HepG2 (cell line): ENCODE results near the gene IL24. TPM values are rescaled to one million over a fixed set of nuclear protein-coding genes. Genes with fewer than 3 reads are reported as not detected.

Experiments
- ATAC-seq: fragments of 200-7000 bp; cut with Tn5 transposase; 3 replicates; pipeline ENCODE4 v1.9.1; 2020; ENCODE audit warnings: mild to moderate bottlenecking, moderate library complexity
- BruUV-seq: library from RNA; stranded (reverse); fragments of 400-500 nt; replicated peaks from 2 replicates; lab custom pipeline; 2021; lab: Mats Ljungman, UMichigan
- CTCF ChIA-PET: fragments of 300-600 bp; formaldehyde crosslinking; extraction: SDS; loops from one replicate; lab custom pipeline; 2021; ENCODE audit warnings: low total read pairs, inconsistent platforms, low intra/inter-chr PET ratio; lab: Yijun Ruan, JAX
- POLR2A ChIA-PET: fragments of 350-600 bp; sonication (Branson Sonifier 250); formaldehyde crosslinking; loops from one replicate; lab custom pipeline; 2020; ENCODE audit warnings: antibody characterized with exemption, inconsistent platforms; lab: Yijun Ruan, JAX
- DNase-seq: peaks from one replicate; pipeline ENCODE4 v3.0.0-alpha.2; 2015; ENCODE audit warnings: low spot score
- FAIRE-seq: peaks from 3 replicates; lab custom pipeline; 2011; peaks lifted over from hg19 to GRCh38; lab: Jason Lieb, UNC
- H2AFZ ChIP-seq: one replicate; pipeline ENCODE4 v1.6.1; 2011; ENCODE audit warnings: low read length, inconsistent platforms
- H3K27ac ChIP-seq: fragments of 300-600 bp; 3 replicates; pipeline ENCODE4 v1.8.0; 2011; ENCODE audit warnings: mixed run types, mild to moderate bottlenecking, mixed read lengths, low read length, inconsistent platforms; ENCODE audit not compliant: insufficient read depth; ENCODE audit errors: extremely low read length
- H3K27me3 ChIP-seq, 2 experiments: fragments of 200-600 bp in 1 of 2; 2 replicates in 1 of 2; 3 replicates in 1 of 2; pipeline versions ENCODE4 v1.6.0 to v1.8.0; 2011; ENCODE audit warnings: low read length in 2 of 2, mild to moderate bottlenecking in 2 of 2, moderate library complexity in 2 of 2, inconsistent platforms in 1 of 2; ENCODE audit not compliant: insufficient read depth in 2 of 2, control insufficient read depth in 1 of 2
- H3K36me3 ChIP-seq, 2 experiments: fragments of 200-600 bp in 1 of 2; replicated peaks in 1 of 2; 2 replicates in 1 of 2; 3 replicates in 1 of 2; pipeline versions ENCODE4 v1.5.1 to v1.8.0; 2011; ENCODE audit warnings: low read length in 2 of 2, inconsistent platforms in 1 of 2; ENCODE audit not compliant: insufficient read depth in 2 of 2, control insufficient read depth in 1 of 2
- H3K4me1 ChIP-seq: 2 replicates; pipeline ENCODE4 v1.5.1; 2012; ENCODE audit warnings: low read length, inconsistent platforms; ENCODE audit not compliant: insufficient read depth
- H3K4me2 ChIP-seq: 2 replicates; pipeline ENCODE4 v1.6.0; 2011; ENCODE audit warnings: low read depth, low read length, inconsistent platforms
- H3K4me3 ChIP-seq, 3 experiments: fragments of 200-600 bp in 1 of 3; sonication (generic), shearing (Covaris generic) in 1 of 3; replicated peaks in 1 of 3; 2 replicates each; pipeline ENCODE4 v1.5.1; 2011 to 2016; ENCODE audit warnings: low read length in 3 of 3, inconsistent platforms in 2 of 3, low read depth in 2 of 3, mild to moderate bottlenecking in 2 of 3, control low read depth in 1 of 3, mixed read lengths in 1 of 3; ENCODE audit not compliant: insufficient read depth in 1 of 3
- H3K79me2 ChIP-seq: one replicate; pipeline ENCODE4 v1.6.1; 2011; ENCODE audit warnings: low read length, inconsistent platforms; ENCODE audit not compliant: insufficient read depth
- H3K9ac ChIP-seq: 2 replicates; pipeline ENCODE4 v1.6.0; 2011; ENCODE audit warnings: mild to moderate bottlenecking, low read depth, low read length, inconsistent platforms; ENCODE audit not compliant: insufficient read depth
- H3K9me3 ChIP-seq: 2 replicates; pipeline ENCODE4 v1.5.1; 2012; ENCODE audit warnings: mild to moderate bottlenecking, low read length
- H4K20me1 ChIP-seq: 2 replicates; pipeline ENCODE4 v1.6.0; 2011; ENCODE audit warnings: inconsistent platforms, mild to moderate bottlenecking, low read length, moderate library complexity; ENCODE audit not compliant: insufficient read depth
- FOXP1 ChIP-seq, 2 experiments: fragments of 450-650 bp in 1 of 2; IDR thresholded peaks; 2 replicates each; pipeline ENCODE4 v1.6.1; 2017 to 2018; ENCODE audit warnings: antibody characterized with exemption in 1 of 2
- KLF15 ChIP-seq: sonication (generic); formaldehyde crosslinking; IDR thresholded peaks from 2 replicates; pipeline ENCODE4 v1.8.1; 2023; ENCODE audit warnings: borderline replicate concordance, mild to moderate bottlenecking, inconsistent platforms, missing genetic modification reagents, mixed read lengths
- MYC ChIP-seq: sonication (generic); formaldehyde crosslinking; IDR thresholded peaks from 2 replicates; pipeline ENCODE4 v1.9.0; 2021; ENCODE audit warnings: missing genetic modification reagents, borderline replicate concordance
- SOX5 ChIP-seq: IDR thresholded peaks from 2 replicates; pipeline ENCODE4 v1.6.1; 2016; ENCODE audit warnings: borderline replicate concordance
- SYNCRIP ChIP-seq: fragments of 200-400 bp; formaldehyde crosslinking; IDR thresholded peaks from 2 replicates; pipeline ENCODE4 v1.6.1; 2018; ENCODE audit warnings: mild to moderate bottlenecking, low read depth, low read length; ENCODE audit not compliant: insufficient read depth
- THAP7 ChIP-seq: sonication (generic); formaldehyde crosslinking; IDR thresholded peaks from 2 replicates; pipeline ENCODE4 v1.8.1; 2023; ENCODE audit warnings: mild to moderate bottlenecking, missing genetic modification reagents
- U2AF1 ChIP-seq: fragments of 200-400 bp; formaldehyde crosslinking; optimal IDR thresholded peaks from 2 replicates; pipeline ENCODE3; 2017; ENCODE audit warnings: mild to moderate bottlenecking, low read depth, low read length
- ZBTB46 ChIP-seq: sonication (generic); formaldehyde crosslinking; IDR thresholded peaks from 2 replicates; pipeline ENCODE4 v1.4.0; 2020; ENCODE audit warnings: mild to moderate bottlenecking, missing genetic modification reagents, borderline replicate concordance
- ZNF562 ChIP-seq: sonication (generic); formaldehyde crosslinking; IDR thresholded peaks from 2 replicates; pipeline ENCODE4 v1.8.0; 2022; ENCODE audit warnings: missing genetic modification reagents, borderline replicate concordance
- ZNF740 ChIP-seq: sonication (generic); formaldehyde crosslinking; IDR thresholded peaks from 2 replicates; pipeline ENCODE4 v1.4.0; 2020; ENCODE audit warnings: missing genetic modification reagents
- ZNF761 ChIP-seq: sonication (generic); formaldehyde crosslinking; conservative IDR thresholded peaks from 2 replicates; pipeline ENCODE4 v1.4.0; 2020; ENCODE audit warnings: mild to moderate bottlenecking, missing genetic modification reagents
- WGBS: methylation state at CpG from one replicate; pipeline ENCODE4 v1.1.6; 2017; ENCODE audit warnings: low lambda C conversion rate; 5-methylcytosine and 5-hydroxymethylcytosine counted together
- in situ Hi-C: cut with HindIII; loops from 2 replicates; pipeline ENCODE4 v1.10.0; 2017; ENCODE audit warnings: low pct_unique_long_range_greater_than_20kb; ENCODE audit not compliant: extremely low pct_ligation_motif_present
- intact Hi-C: fragments of 100-400 bp; cut with micrococcal nuclease; formaldehyde crosslinking; loops from one replicate; pipeline ENCODE4 v1.10.0; 2022; ENCODE audit not compliant: unreplicated experiment
- polyA plus RNA-seq, 8 experiments: library from polyadenylated mRNA; depleted of rRNA in 3 of 8; stranded (reverse) in 7 of 8; unstranded in 1 of 8; fragments of >200 nt; fragmentation: Illumina TruSeq in 4 of 8; extraction: Trizol in 4 of 8; gene quantifications; 2 replicates each; pipeline versions ENCODE4 v1.2.1 to v1.2.3, GENCODE V29; 2011 to 2016; ENCODE audit warnings: low read depth in 4 of 8, missing spikeins in 1 of 8, mixed read lengths in 1 of 8; ENCODE audit not compliant: insufficient read depth in 1 of 8
- total RNA-seq, 5 experiments: library from RNA; depleted of rRNA; stranded (reverse); fragments of >200 nt; fragmentation: Illumina TruSeq; extraction: Trizol; gene quantifications; 2 replicates each; pipeline ENCODE4 v1.2.3, GENCODE V29; 2016; ENCODE audit warnings: low read depth in 1 of 5

Gene IL24
- total and polyA plus RNA-seq, 2 of the 13 experiments (the other 11 are each of a cell fraction or from before 2014, with no cell fraction given), result not detected

GRCh38 chr1:206939841-206940587, 42.8 kb downstream of the IL24 start:
- ChIA-PET POLR2A (no interaction called here), CTCF (interaction anchor here (1.3 kb wide), 1 partner anchor 43 kb away, joined by 3 read pairs; no protein-coding TSS in a partner anchor)
- H3K27ac ChIP-seq, result no peak overlapping the region
- intact Hi-C loops, result no loop called here
- H3K79me2 ChIP-seq, result no peaks in the 10 kb centered on the region
- ATAC-seq (no peak), DNase-seq (no peak), FAIRE-seq (no peak)
- H2AFZ ChIP-seq, result no peak overlapping the region
- no peak overlapping the region for H3K9ac ChIP-seq
- no peak overlapping the region for H3K4me3 ChIP-seq
- 70% methylated on average over 9 of the region's 9 CpGs for WGBS
- H4K20me1 ChIP-seq, result no peaks in the 10 kb centered on the region
- BruUV-seq, result no TSS peak
- peaks cover 10% of the 10 kb centered on the region for H3K4me1 ChIP-seq
- H3K9me3 ChIP-seq, result no peaks in the 10 kb centered on the region
- no peaks in the 10 kb centered on the region for H3K36me3 ChIP-seq
- in situ Hi-C loops, result loop anchor here (10.0 kb wide), 1 partner anchor 135 kb away; no protein-coding TSS in a partner anchor
- peaks cover 2 to 6% of the 10 kb centered on the region in 2 experiments; a peak in 2 of 5 replicates for H3K27me3 ChIP-seq
- TF ChIP-seq FOXP1 (IDR thresholded peaks at IDR 0.05) (no peak), FOXP1 (CRISPR knock-in tag; IDR thresholded peaks at IDR 0.05) (no peak), SOX5 (CRISPR knock-in tag) (no peak), ZNF740 (no peak), ZNF761 (no peak), KLF15 (CRISPR knock-in tag) (no peak), THAP7 (CRISPR knock-in tag) (no peak), MYC (CRISPR knock-in tag) (no peak), ZBTB46 (CRISPR knock-in tag) (no peak), ZNF562 (CRISPR knock-in tag) (no peak), SYNCRIP (no peak), U2AF1 (no peak)
- H3K4me2 ChIP-seq, result no peak overlapping the region
